Measurements from ENCODE around the gene GALNT1. TPM values are rescaled to one million over a fixed set of nuclear protein-coding genes. Genes with fewer than 3 reads are reported as not detected.

The GALNT1 gene
- total RNA-seq, 2 donors from 2014 or later: 29.6 to 35.2 TPM

- DNase-seq (ENCODE audit: low spot score): no peak
- H3K27me3 ChIP-seq: no peaks in the 10 kb centered on the region
- no peak overlapping the region for H3K4me3 ChIP-seq
- H3K4me1 ChIP-seq: no peaks in the 10 kb centered on the region
- no peak for TF ChIP-seq CTCF (IDR thresholded peaks at IDR 0.05)
- no peaks in the 10 kb centered on the region for H3K9me3 ChIP-seq
- no peak overlapping the region for H3K27ac ChIP-seq
- peaks cover 5% of the 10 kb centered on the region for H3K36me3 ChIP-seq
Measured at GRCh38 chr18:35688757-35689156, 107.2 kb downstream of the GALNT1 start.

GRCh38 chr18:35689728-35690127 is 108.2 kb downstream of the GALNT1 start:
- DNase-seq (ENCODE audit: low spot score): no peak
- H3K4me1 ChIP-seq: no peaks in the 10 kb centered on the region
- no peak for TF ChIP-seq CTCF (IDR thresholded peaks at IDR 0.05)
- H3K9me3 ChIP-seq: no peaks in the 10 kb centered on the region
- H3K27me3 ChIP-seq: no peaks in the 10 kb centered on the region
- H3K36me3 ChIP-seq: peaks cover 5% of the 10 kb centered on the region
- H3K4me3 ChIP-seq: no peak overlapping the region
- H3K27ac ChIP-seq: no peak overlapping the region

DNA sequence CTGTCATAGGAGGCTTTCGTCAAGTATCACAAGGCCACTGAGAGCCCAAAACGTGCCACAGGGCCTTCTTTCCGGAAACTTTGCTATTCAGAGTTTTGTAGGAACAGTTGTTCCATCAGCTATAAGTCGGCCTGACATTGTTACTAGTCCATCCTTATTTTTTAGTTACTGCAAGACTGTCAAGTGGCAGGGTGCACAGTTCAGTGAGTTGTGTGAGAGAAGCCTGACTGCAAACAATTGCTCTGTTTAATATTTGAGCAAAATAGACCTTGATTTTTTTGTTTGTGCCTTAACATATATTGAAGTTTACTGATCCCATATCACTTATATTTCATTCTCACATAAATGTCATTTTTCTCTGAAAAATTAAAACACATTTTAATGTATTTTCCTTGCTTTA is 110.1 kb downstream of the GALNT1 start:
- Histone ChIP-seq H3K4me3 (no peak overlapping the region), H3K4me1 (peaks cover 0 to 15% of the 10 kb centered on the region in 2 donors), H3K27ac (no peak overlapping the region), H3K27me3 (no peaks in the 10 kb centered on the region), H3K36me3 (peaks cover 5% of the 10 kb centered on the region), H3K9me3 (no peaks in the 10 kb centered on the region)
- no peak for TF ChIP-seq CTCF (IDR thresholded peaks at IDR 0.05)
- DNase-seq (ENCODE audit: low spot score): no peak

DNA sequence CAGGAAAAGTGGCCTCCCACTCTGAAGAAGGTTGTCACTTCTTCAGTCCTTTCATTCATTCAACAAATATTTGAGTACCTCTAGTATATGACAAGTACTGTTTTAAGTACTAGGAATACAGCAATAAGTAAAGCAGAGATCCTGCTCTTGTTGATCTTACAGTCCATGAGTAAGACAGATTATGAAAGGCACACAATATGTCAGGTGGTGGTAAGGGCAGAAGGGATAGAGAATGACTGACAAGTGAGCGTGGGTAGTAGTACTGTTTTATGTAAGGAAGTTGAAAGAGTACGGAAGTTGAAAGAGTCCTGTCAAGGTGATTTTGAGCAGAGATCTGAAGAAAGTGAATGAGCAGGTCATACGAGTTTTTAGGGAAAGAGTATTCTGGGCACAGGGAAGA is 111.3 kb downstream of the GALNT1 start:
- Histone ChIP-seq H3K4me3 (no peak overlapping the region), H3K27me3 (no peaks in the 10 kb centered on the region), H3K27ac (no peak overlapping the region), H3K4me1 (peaks cover 0 to 15% of the 10 kb centered on the region in 2 donors), H3K9me3 (no peaks in the 10 kb centered on the region), H3K36me3 (peaks cover 5% of the 10 kb centered on the region)
- no peak for DNase-seq (ENCODE audit: low spot score)
- TF ChIP-seq CTCF (IDR thresholded peaks at IDR 0.05): no peak

- H3K27ac ChIP-seq: no peak overlapping the region
- peaks cover 0 to 15% of the 10 kb centered on the region in 2 donors for H3K4me1 ChIP-seq
- no peaks in the 10 kb centered on the region for H3K9me3 ChIP-seq
- no peak for DNase-seq (ENCODE audit: low spot score)
- TF ChIP-seq CTCF (IDR thresholded peaks at IDR 0.05): no peak
- H3K36me3 ChIP-seq: peaks cover 5% of the 10 kb centered on the region
- H3K27me3 ChIP-seq: no peaks in the 10 kb centered on the region
- no peak overlapping the region for H3K4me3 ChIP-seq
Measured at GRCh38 chr18:35693829-35694228, 112.3 kb downstream of the GALNT1 start.

GRCh38 chr18:35694808-35695207 is 113.3 kb downstream of the GALNT1 start:
- no peak for DNase-seq (ENCODE audit: low spot score)
- H3K27ac ChIP-seq: peak overlapping the region in 1 of 2 donors; percentile 68
- no peaks in the 10 kb centered on the region for H3K9me3 ChIP-seq
- peaks cover 0 to 15% of the 10 kb centered on the region in 2 donors for H3K4me1 ChIP-seq
- TF ChIP-seq CTCF (IDR thresholded peaks at IDR 0.05): no peak
- no peaks in the 10 kb centered on the region for H3K27me3 ChIP-seq
- peaks cover 5% of the 10 kb centered on the region for H3K36me3 ChIP-seq
- no peak overlapping the region for H3K4me3 ChIP-seq
